Mammary epithelial cell (primary cell): ENCODE data around the gene P2RY6.

Experiments
- EZH2 ChIP-seq: IDR thresholded peaks from 2 replicates; pipeline ENCODE4 v1.6.1; 2012; ENCODE audit warnings: low read length, inconsistent platforms, borderline replicate concordance
- TF ChIP-seq, protein P1 (sequence below), 2 donors: IDR thresholded peaks in 1 of 2; conservative IDR thresholded peaks in 1 of 2; 2 replicates each; pipeline ENCODE4 v1.5.1; 2011 to 2012; ENCODE audit warnings: inconsistent platforms in 2 of 2, low read length in 2 of 2, mild to moderate bottlenecking in 2 of 2, control low read depth in 1 of 2, low read depth in 1 of 2; ENCODE audit not compliant: insufficient read depth in 1 of 2; ENCODE audit errors: extremely low read depth in 1 of 2

GRCh38 chr11:73342633-73343032, 70.5 kb downstream of the P2RY6 start:
- TF ChIP-seq, protein P1, sequence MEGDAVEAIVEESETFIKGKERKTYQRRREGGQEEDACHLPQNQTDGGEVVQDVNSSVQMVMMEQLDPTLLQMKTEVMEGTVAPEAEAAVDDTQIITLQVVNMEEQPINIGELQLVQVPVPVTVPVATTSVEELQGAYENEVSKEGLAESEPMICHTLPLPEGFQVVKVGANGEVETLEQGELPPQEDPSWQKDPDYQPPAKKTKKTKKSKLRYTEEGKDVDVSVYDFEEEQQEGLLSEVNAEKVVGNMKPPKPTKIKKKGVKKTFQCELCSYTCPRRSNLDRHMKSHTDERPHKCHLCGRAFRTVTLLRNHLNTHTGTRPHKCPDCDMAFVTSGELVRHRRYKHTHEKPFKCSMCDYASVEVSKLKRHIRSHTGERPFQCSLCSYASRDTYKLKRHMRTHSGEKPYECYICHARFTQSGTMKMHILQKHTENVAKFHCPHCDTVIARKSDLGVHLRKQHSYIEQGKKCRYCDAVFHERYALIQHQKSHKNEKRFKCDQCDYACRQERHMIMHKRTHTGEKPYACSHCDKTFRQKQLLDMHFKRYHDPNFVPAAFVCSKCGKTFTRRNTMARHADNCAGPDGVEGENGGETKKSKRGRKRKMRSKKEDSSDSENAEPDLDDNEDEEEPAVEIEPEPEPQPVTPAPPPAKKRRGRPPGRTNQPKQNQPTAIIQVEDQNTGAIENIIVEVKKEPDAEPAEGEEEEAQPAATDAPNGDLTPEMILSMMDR (conservative IDR thresholded peaks at IDR 0.05 in 1 of 2, IDR thresholded peaks at IDR 0.05 in 1 of 2; ENCODE audit: extremely low read depth in 1 of 2, insufficient read depth in 1 of 2, low read depth in 1 of 2, low read length in 2 of 2), result no peak
- TF ChIP-seq EZH2, result no peak
